Subcutaneous abdominal adipose tissue (tissue), 5 donors: ENCODE measurements around the gene IL32.

Experiments
- H3K27ac ChIP-seq: one replicate; pipeline ENCODE4 v1.7.0; 2013; ENCODE audit warnings: low read depth, mild to moderate bottlenecking, inconsistent platforms, low read length, moderate library complexity
- H3K27me3 ChIP-seq, 5 donors: one replicate each; pipeline ENCODE4 v1.7.0; 2013; ENCODE audit warnings: low read length in 5 of 5, inconsistent platforms in 1 of 5; ENCODE audit not compliant: control insufficient read depth in 5 of 5, insufficient read depth in 4 of 5
- H3K36me3 ChIP-seq, 5 donors: one replicate each; pipeline ENCODE4 v1.7.0; 2013; ENCODE audit warnings: low read length in 5 of 5; ENCODE audit not compliant: control insufficient read depth in 5 of 5, insufficient read depth in 5 of 5
- H3K4me1 ChIP-seq, 5 donors: one replicate each; pipeline ENCODE4 v1.7.0; 2013; ENCODE audit warnings: low read length in 5 of 5, mild to moderate bottlenecking in 3 of 5, moderate library complexity in 1 of 5; ENCODE audit not compliant: control insufficient read depth in 5 of 5, insufficient read depth in 5 of 5
- H3K4me3 ChIP-seq, 5 donors: one replicate each; pipeline ENCODE4 v1.7.0; 2013; ENCODE audit warnings: low read length in 5 of 5, low read depth in 1 of 5
- H3K9ac ChIP-seq, 5 donors: one replicate each; pipeline ENCODE4 v1.7.0; 2013; ENCODE audit warnings: low read length in 5 of 5, mild to moderate bottlenecking in 4 of 5, moderate library complexity in 3 of 5
- H3K9me3 ChIP-seq, 5 donors: one replicate each; pipeline ENCODE4 v1.7.0; 2013; ENCODE audit warnings: low read length in 5 of 5; ENCODE audit not compliant: control insufficient read depth in 5 of 5
- donor health status: healthy.
- donor health status: healthy.
- donor health status: healthy.
- donor health status: healthy.
- donor health status: healthy.

IL32 gene

GRCh38 chr16:3027983-3028715 lies 37.3 kb upstream of the IL32 start:
- peaks cover 29 to 35% (median 32%) of the 10 kb centered on the region in 5 donors for H3K27me3 ChIP-seq
- no peak overlapping the region for H3K27ac ChIP-seq
- H3K9me3 ChIP-seq: no peaks in the 10 kb centered on the region
- H3K9ac ChIP-seq: no peak overlapping the region
- no peak overlapping the region for H3K4me3 ChIP-seq
- H3K36me3 ChIP-seq: peaks cover 0 to 19% (median 14%) of the 10 kb centered on the region in 5 donors
- H3K4me1 ChIP-seq: peaks cover 0 to 32% (median 29%) of the 10 kb centered on the region in 5 donors

GRCh38 chr16:3028716-3029319 lies 36.6 kb upstream of the IL32 start:
- peaks cover 0 to 19% (median 14%) of the 10 kb centered on the region in 5 donors for H3K36me3 ChIP-seq
- H3K4me3 ChIP-seq: no peak overlapping the region
- H3K4me1 ChIP-seq: peaks cover 0 to 26% (median 23%) of the 10 kb centered on the region in 5 donors
- peaks cover 31 to 39% (median 33%) of the 10 kb centered on the region in 5 donors for H3K27me3 ChIP-seq
- no peak overlapping the region for H3K9ac ChIP-seq
- H3K27ac ChIP-seq: no peak overlapping the region
- no peaks in the 10 kb centered on the region for H3K9me3 ChIP-seq

- H3K9ac ChIP-seq: no peak overlapping the region
- H3K27me3 ChIP-seq: peaks cover 35 to 43% (median 37%) of the 10 kb centered on the region in 5 donors
- no peak overlapping the region for H3K27ac ChIP-seq
- peaks cover 0 to 19% (median 15%) of the 10 kb centered on the region in 5 donors for H3K4me1 ChIP-seq
- H3K4me3 ChIP-seq: peak overlapping the region in 2 of 5 donors; percentile 16 to 28
- peaks cover 0 to 19% (median 14%) of the 10 kb centered on the region in 5 donors for H3K36me3 ChIP-seq
- no peaks in the 10 kb centered on the region for H3K9me3 ChIP-seq
Observed at GRCh38 chr16:3029491-3030221, 35.8 kb upstream of the IL32 start.

GRCh38 chr16:3030222-3031212 lies 34.9 kb upstream of the IL32 start:
- Histone ChIP-seq H3K27me3 (peaks cover 39 to 47% (median 42%) of the 10 kb centered on the region in 5 donors), H3K4me1 (peaks cover 0 to 19% (median 15%) of the 10 kb centered on the region in 5 donors), H3K36me3 (peaks cover 0 to 19% (median 14%) of the 10 kb centered on the region in 5 donors), H3K9ac (no peak overlapping the region), H3K4me3 (peak overlapping the region in 1 of 5 donors; percentile 16), H3K27ac (no peak overlapping the region), H3K9me3 (no peaks in the 10 kb centered on the region)

GRCh38 chr16:3032624-3033023 lies 32.8 kb upstream of the IL32 start:
- Histone ChIP-seq H3K9me3 (no peaks in the 10 kb centered on the region), H3K27me3 (peaks cover 52 to 64% (median 57%) of the 10 kb centered on the region in 5 donors)

GRCh38 chr16:3035289-3035971 lies 30.0 kb upstream of the IL32 start:
- peaks cover 53 to 65% (median 61%) of the 10 kb centered on the region in 5 donors for H3K27me3 ChIP-seq
- H3K4me3 ChIP-seq: no peak overlapping the region
- no peaks in the 10 kb centered on the region for H3K9me3 ChIP-seq
- no peak overlapping the region for H3K27ac ChIP-seq
- H3K36me3 ChIP-seq: no peaks in the 10 kb centered on the region
- no peak overlapping the region for H3K9ac ChIP-seq
- peaks cover 0 to 4% (median 0%) of the 10 kb centered on the region in 5 donors for H3K4me1 ChIP-seq

More at GRCh38 chr16:3032624-3033023, 32.8 kb upstream of the IL32 start:
- Histone ChIP-seq H3K4me3 (no peak overlapping the region), H3K27ac (no peak overlapping the region), H3K36me3 (no peaks in the 10 kb centered on the region), H3K4me1 (peaks cover 0 to 23% (median 15%) of the 10 kb centered on the region in 5 donors), H3K9ac (no peak overlapping the region)

GRCh38 chr16:3035972-3036725 lies 29.3 kb upstream of the IL32 start:
- peaks cover 0 to 4% (median 0%) of the 10 kb centered on the region in 5 donors for H3K4me1 ChIP-seq
- no peak overlapping the region for H3K4me3 ChIP-seq
- H3K9me3 ChIP-seq: no peaks in the 10 kb centered on the region
- H3K9ac ChIP-seq: no peak overlapping the region
- no peaks in the 10 kb centered on the region for H3K36me3 ChIP-seq
- H3K27me3 ChIP-seq: peaks cover 47 to 59% (median 54%) of the 10 kb centered on the region in 5 donors
- no peak overlapping the region for H3K27ac ChIP-seq

GRCh38 chr16:3036726-3037315 lies 28.6 kb upstream of the IL32 start, which contains the start of gene BICDL2:
TSS of gene BICDL2 (minus strand) at chr16:3036944. CDS start at chr16:3035496, 1,448 bp downstream.
- Histone ChIP-seq H3K36me3 (no peaks in the 10 kb centered on the region), H3K4me3 (no peak within 1 kb of the TSS), H3K4me1 (peaks cover 0 to 4% (median 0%) of the 10 kb centered on the region in 5 donors), H3K9me3 (no peaks in the 10 kb centered on the region), H3K27me3 (peaks cover 44 to 59% (median 49%) of the 10 kb centered on the region in 5 donors), H3K9ac (no peak within 1 kb of the TSS), H3K27ac (no peak within 1 kb of the TSS)
